SHP77 (cell line): ENCODE data around the gene MBD4.
"Not testable (repeated sequence)": the region's sequence is repeated elsewhere in the genome, so short reads cannot be mapped to it uniquely, and the experiment has no call there.

ENCODE experiments used
- DNase-seq, 2 experiments: peaks; one replicate each; lab custom pipeline; 2025; lab: John Stamatoyannopoulos, UW

MBD4 gene

DNA sequence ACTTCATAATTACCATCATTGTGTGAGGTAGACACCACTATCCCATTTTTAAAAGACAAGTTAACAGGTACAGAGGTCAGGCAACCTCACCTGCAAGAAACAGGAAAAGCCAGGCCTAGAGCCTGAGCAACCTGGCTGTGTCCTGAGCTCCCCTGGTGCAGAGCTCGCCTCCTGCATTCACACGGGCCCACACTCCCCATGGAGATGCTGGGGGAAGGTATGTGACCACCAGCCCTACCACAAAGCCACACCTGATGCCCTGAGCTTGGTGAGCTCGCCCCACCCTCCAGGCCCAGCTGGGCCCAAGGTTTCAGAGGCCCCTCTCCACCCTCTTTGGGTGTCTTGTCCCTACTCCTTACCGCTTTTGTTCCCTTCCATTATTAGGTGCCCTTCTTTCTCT, 10.1 kb downstream of the MBD4 start:
- no peak for DNase-seq

DNA sequence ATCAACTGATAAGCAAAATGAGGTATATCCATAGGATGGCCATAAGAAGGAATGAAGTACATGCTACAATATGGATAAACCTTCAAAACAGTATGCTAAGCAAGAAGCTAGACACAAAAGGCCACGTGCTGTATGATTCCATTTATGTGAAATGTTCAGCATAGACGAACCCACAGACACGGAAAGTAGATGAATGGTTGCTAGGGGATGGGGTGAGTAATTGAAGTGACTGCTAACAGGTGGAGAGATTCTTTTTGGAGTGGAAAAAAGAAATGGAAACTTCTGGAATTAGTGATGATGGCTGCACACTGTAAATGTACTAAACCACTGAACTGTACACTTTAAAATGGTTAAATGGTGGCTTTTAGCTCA, 10.7 kb downstream of the MBD4 start:
- DNase-seq = no peak

- DNase-seq = peak; percentile 91 to 93
These were observed 11.2 kb downstream of the MBD4 start, which contains the start of gene EFCAB12 for GRCh38 chr3:129428376-129429079. TSS of gene EFCAB12 (minus strand) at chr3:129428636. CDS start at chr3:129428488, 148 bp downstream.

GRCh38 chr3:129428007-129428375, 11.8 kb downstream of the MBD4 start:
- no peak for DNase-seq

DNA sequence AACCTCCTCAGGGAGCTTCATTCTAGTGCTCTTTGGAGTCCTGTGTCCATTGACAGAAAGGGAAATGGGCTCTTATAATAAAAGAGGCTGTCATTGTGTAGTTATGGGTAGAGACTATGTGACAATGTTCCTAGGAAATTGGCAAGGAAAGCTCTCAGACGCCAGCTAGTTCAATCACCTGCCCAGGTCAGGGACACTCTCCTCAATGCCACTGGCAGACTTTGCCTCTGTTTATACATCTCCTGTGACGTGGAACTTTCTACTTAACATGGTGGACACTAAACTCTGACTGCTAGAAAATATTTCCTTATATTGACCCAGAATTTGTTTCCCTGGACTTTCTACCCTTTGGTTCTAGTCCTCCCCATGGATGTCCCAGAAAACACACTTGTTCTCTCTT, 14.1 kb downstream of the MBD4 start:
- no peak for DNase-seq

GRCh38 chr3:129425213-129425612, 14.5 kb downstream of the MBD4 start:
- no peak for DNase-seq

- DNase-seq = no peak
These were observed 15.4 kb downstream of the MBD4 start for GRCh38 chr3:129424185-129424841.

- DNase-seq = no peak
These were observed 16.9 kb downstream of the MBD4 start for GRCh38 chr3:129422897-129423296.

- no peak for DNase-seq
These were observed 17.6 kb downstream of the MBD4 start for GRCh38 chr3:129421988-129422745.

- no peak for DNase-seq
These were observed 18.4 kb downstream of the MBD4 start for GRCh38 chr3:129421236-129421883.

DNA sequence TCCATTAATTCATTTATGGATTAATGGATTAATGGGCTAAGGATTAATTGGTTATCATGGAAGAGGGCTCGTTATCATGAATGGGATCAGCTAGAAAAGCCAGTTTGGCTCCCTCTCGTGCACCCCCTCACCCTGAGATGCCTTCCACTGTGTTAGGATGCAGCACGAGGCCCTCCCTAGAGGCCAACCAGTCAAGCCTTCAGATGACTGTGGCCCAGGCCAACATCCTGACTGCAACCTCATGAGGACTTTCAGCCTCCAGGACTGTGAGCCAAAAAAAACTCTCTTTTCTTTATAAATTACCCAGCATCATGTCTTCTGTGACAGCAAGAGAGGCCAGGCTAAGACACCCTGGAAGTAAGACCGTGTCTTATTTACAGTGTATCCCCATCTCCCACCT, 20.3 kb downstream of the MBD4 start:
- no peak for DNase-seq

- no peak for DNase-seq
These were observed 21.4 kb downstream of the MBD4 start for GRCh38 chr3:129418041-129418973.

DNA sequence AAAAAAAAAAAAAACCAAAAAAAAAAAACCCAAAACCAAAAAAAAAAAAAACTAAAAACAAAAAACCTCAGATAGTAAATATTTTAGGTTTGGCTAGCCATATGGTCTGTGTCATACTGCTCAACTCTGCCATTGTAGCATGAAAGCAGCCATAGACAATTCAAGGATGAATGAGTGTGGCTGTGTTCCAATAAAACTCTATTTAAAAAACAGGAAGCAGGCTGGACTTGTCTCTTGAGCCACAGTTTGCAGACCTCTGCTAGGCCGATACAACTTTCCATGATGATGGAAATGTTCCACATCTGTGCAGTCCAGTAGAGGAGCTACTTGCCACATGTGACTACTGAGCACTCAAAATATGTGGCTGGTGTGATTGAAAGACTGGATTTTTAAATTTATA, 22.4 kb downstream of the MBD4 start:
- DNase-seq = no peak

- DNase-seq = no peak
These were observed 23.3 kb downstream of the MBD4 start for GRCh38 chr3:129416415-129416814.

GRCh38 chr3:129415830-129416229, 23.9 kb downstream of the MBD4 start:
- no peak for DNase-seq

- DNase-seq = no peak
These were observed 24.4 kb downstream of the MBD4 start for GRCh38 chr3:129415378-129415777.

- DNase-seq = no peak
These were observed 25.9 kb downstream of the MBD4 start for GRCh38 chr3:129413687-129414506.

GRCh38 chr3:129413238-129413637, 26.5 kb downstream of the MBD4 start:
- DNase-seq = not testable (repeated sequence)

DNA sequence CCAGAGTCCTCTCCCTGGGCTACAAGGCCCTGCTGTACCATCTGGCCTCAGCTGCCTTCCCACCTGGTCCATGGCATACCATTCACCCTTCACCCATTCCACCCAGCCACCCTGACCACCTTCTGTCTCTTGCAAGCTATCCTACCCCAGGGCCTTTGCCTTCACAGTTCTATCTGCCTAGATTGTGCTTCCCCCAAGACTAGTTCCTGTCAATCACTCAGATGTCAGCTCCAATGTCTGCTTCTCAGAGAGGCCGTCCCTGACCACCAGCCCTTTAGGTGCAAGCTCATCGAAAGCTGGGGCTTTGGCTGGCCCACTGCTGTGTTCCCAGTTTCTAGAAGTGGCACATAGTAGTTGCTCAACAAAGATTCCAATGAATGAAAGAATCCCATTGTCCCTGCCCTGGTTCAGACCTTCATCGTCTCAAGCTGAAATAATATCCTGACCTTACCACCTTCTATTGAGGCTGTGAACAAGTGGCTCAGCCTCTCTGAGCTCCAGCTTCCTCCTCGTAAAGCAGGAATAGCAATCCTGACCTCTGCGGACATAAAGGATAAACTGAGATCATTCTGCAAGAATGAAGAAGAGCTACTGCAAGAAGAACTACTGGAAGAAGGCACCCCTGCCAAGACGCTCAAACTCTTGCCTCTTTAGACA, 27.1 kb downstream of the MBD4 start:
- no peak for DNase-seq

- no peak for DNase-seq
These were observed 28.8 kb downstream of the MBD4 start for GRCh38 chr3:129410971-129411370.
